ENCODE data around the gene NPAS3.

NPAS3 gene

GRCh38 chr14:33715227-33715528 is 776.5 kb downstream of the NPAS3 start:
- DNase-seq (ENCODE audit: low spot score), result no peak
- TF ChIP-seq CTCF (IDR thresholded peaks at IDR 0.05; ENCODE audit: extremely low read depth, missing control alignments), result no peak

- TF ChIP-seq CTCF (IDR thresholded peaks at IDR 0.05; ENCODE audit: extremely low read depth, missing control alignments), result no peak
- DNase-seq (ENCODE audit: low spot score), result no peak
Measured at GRCh38 chr14:33716921-33717320, 778.2 kb downstream of the NPAS3 start.

- DNase-seq (ENCODE audit: low spot score), result no peak
Measured at GRCh38 chr14:33717866-33718265, 779.2 kb downstream of the NPAS3 start.

GRCh38 chr14:33720284-33720787 is 781.7 kb downstream of the NPAS3 start:
- no peak for DNase-seq (ENCODE audit: low spot score)
- no peak for TF ChIP-seq CTCF (IDR thresholded peaks at IDR 0.05; ENCODE audit: extremely low read depth, missing control alignments)

More at GRCh38 chr14:33717866-33718265, 779.2 kb downstream of the NPAS3 start:
- TF ChIP-seq CTCF (IDR thresholded peaks at IDR 0.05; ENCODE audit: extremely low read depth, missing control alignments), result no peak

- no peak for DNase-seq (ENCODE audit: low spot score)
- no peak for TF ChIP-seq CTCF (IDR thresholded peaks at IDR 0.05; ENCODE audit: extremely low read depth, missing control alignments)
Measured at GRCh38 chr14:33726685-33727084, 788.0 kb downstream of the NPAS3 start.

GRCh38 chr14:33727606-33728005 is 788.9 kb downstream of the NPAS3 start:
- no peak for TF ChIP-seq CTCF (IDR thresholded peaks at IDR 0.05; ENCODE audit: extremely low read depth, missing control alignments)
- no peak for DNase-seq (ENCODE audit: low spot score)

- no peak for DNase-seq (ENCODE audit: low spot score)
- TF ChIP-seq CTCF (IDR thresholded peaks at IDR 0.05; ENCODE audit: extremely low read depth, missing control alignments), result no peak
Measured at GRCh38 chr14:33728010-33728498, 789.4 kb downstream of the NPAS3 start.

Measured in GM20000 (cell line).